Suppressor macrophage treated with lipopolysaccharide for 1 hour (primary cell): ENCODE results near the gene GJB5.
A peak's percentile ranks its signal among the peaks of the same experiment; 100 is the strongest.
"Not testable (repeated sequence)": the region's sequence is repeated elsewhere in the genome, so short reads cannot be mapped to it uniquely, and the experiment has no call there.

Experiments used
- DNase-seq, 3 donors: peaks; one replicate each; pipeline ENCODE4 v3.0.0-alpha.2; 2020 to 2022

Gene GJB5

GRCh38 chr1:34746101-34746500, 8.7 kb upstream of the GJB5 start:
- no peak for DNase-seq

DNA sequence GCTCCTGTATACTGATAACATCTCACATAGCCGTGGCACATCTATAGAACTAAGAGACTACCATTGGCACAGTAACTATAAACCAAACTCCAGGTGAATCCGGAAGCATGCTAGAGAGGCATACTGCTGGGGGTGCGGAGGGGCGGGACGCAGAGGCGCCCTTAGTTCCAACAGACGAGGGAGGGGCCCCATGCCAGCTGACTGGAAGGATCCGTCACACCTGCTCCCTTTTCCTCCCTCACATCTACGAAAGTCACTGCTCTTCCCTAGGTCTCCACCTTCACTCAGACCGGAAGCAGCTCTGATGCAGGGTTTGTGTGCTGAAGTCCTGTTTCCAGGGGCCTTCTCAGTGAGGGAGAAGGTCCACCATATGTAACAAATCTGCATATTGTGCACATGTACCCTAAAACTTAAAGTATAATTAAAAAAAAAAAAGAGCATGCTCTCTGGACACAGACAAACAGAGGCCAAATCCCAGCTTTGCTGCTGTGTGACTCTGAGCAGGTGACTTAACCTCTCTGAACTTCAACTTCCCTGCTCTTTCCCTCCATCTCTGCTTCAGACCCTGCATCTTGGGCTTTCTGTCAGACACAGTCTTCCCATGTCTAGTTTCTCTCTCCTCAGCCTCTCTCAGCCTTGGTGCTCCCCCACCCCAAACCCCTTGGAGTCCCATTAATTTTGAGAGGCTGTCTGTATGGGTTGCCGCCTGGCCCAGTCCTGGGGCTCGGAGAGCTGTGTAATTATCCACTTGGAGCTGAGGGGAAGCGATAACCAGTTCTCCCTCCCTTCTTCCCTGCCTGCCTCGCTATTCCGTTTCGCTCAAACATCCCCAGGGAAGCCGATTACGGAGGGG, 7.8 kb upstream of the GJB5 start:
- DNase-seq, result no peak

- DNase-seq, result no peak
These were observed 7.3 kb upstream of the GJB5 start for GRCh38 chr1:34747638-34747941.

- DNase-seq, result peak in 1 of 3 donors; percentile 2
These were observed 4.9 kb upstream of the GJB5 start for GRCh38 chr1:34749992-34750391.

GRCh38 chr1:34750610-34751009, 4.2 kb upstream of the GJB5 start:
- no peak for DNase-seq

GRCh38 chr1:34753163-34753562, 1.7 kb upstream of the GJB5 start:
- no peak for DNase-seq

DNA sequence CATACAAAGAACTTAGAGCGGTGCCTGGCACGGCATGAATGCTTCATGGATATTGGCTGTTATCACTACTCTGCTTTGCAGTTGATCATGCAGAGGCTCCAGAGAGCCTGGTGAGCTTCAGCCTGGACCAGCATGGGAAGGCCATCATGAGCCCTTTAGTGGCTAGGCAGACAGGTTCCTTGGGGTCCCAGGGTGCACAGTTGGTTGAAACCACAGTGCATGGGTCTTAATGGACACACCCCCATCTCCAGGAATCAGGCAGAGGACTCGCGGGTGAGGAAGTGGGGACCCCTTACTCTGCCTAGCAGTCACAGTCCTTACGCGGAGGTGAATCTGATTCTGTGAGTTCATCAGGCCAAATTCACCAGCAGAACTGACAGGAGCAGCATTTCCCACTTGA, 1.1 kb downstream of the GJB5 start:
- DNase-seq, result no peak

DNA sequence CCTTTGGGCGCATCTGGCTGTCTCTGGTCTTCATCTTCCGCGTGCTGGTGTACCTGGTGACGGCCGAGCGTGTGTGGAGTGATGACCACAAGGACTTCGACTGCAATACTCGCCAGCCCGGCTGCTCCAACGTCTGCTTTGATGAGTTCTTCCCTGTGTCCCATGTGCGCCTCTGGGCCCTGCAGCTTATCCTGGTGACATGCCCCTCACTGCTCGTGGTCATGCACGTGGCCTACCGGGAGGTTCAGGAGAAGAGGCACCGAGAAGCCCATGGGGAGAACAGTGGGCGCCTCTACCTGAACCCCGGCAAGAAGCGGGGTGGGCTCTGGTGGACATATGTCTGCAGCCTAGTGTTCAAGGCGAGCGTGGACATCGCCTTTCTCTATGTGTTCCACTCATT, 2.5 kb downstream of the GJB5 start:
- DNase-seq, result no peak

- DNase-seq, result no peak
These were observed 3.9 kb downstream of the GJB5 start for GRCh38 chr1:34758751-34759150.

- no peak for DNase-seq
These were observed 4.9 kb downstream of the GJB5 start, which contains the start of gene GJB4 for GRCh38 chr1:34759503-34760357. Gene GJB4, plus strand, starts transcription at chr1:34759740. Its CDS starts 1,515 bp downstream, at chr1:34761255.

- DNase-seq, result no peak
These were observed 6.4 kb downstream of the GJB5 start for GRCh38 chr1:34761176-34761761.

GRCh38 chr1:34761776-34762307, 7.0 kb downstream of the GJB5 start:
- no peak for DNase-seq

GRCh38 chr1:34762474-34763141, 7.8 kb downstream of the GJB5 start:
- no peak for DNase-seq

DNA sequence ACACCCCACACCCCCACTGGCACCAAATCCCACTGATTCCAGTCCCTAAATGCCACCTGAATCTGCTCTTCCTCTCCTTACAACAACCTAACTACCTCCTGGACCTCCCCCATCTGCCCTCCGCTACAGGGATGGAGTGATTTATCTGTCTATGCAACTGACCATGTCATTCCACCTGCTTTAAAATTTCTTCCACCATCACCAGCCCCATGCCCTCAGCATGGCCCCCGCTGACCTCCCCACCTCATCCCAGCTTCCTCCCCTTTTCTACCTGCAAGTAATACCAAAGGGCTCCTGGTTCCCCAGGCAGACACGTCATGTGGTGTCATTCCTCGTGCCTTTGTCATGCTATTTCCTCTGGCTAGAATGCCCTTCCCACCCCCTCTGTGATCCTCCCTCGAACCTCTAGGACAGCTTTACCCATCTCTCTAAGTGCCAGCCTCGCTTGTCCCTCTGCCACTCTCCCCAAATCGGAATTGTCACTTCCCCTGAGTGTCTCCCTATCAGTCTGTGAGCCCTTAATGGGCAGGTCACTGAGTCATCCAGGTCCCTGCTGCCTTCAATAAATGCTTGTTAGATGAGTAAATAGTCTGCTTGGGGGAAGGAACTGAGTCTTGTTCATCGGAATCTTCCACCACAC, 8.4 kb downstream of the GJB5 start:
- DNase-seq, result no peak

GRCh38 chr1:34768856-34769255, 14.0 kb downstream of the GJB5 start:
- no peak for DNase-seq

- peak; percentile 29 to 41 (median 38) for DNase-seq
These were observed 16.2 kb downstream of the GJB5 start for GRCh38 chr1:34770891-34771504.

- DNase-seq, result no peak
These were observed 16.9 kb downstream of the GJB5 start for GRCh38 chr1:34771573-34772371.

GRCh38 chr1:34773114-34773513, 18.3 kb downstream of the GJB5 start:
- DNase-seq, result not testable (repeated sequence)

DNA sequence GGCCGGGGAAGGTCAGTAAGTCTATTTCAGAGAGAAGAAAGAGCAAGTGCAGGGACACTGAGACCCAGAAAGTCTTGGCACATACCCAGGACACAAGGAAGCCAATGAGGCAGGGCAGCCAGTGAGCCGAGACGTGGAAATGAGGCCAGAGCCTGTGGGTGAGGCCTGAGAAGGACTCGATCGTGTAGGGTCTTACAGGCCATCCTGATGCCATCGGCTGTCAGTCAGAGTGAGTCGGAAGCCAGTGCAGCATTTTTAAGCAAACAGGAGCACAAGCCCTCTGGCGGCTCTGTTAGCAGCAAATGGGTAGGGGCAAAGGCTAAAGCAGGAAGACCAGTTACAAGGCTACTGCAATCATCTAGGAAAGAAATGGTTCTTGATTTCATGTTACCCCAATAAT, 20.1 kb downstream of the GJB5 start:
- DNase-seq, result no peak

GRCh38 chr1:34776911-34777310, 22.1 kb downstream of the GJB5 start:
- DNase-seq, result no peak
